RWPE2 (cell line): ENCODE data around the gene KPNB1.

Experiments
- ATAC-seq: fragments of 200-7000 bp; cut with Tn5 transposase; 3 replicates; pipeline ENCODE4 v1.9.1; 2021; ENCODE audit warnings: low read depth
- DNase-seq: peaks from one replicate; pipeline ENCODE4 v3.0.0-alpha.2; 2020; ENCODE audit warnings: low spot score
- H3K27ac ChIP-seq: fragments of 450-650 bp; 2 replicates; pipeline ENCODE4 v1.5.1; 2017; ENCODE audit warnings: mild to moderate bottlenecking; ENCODE audit not compliant: poor library complexity, severe bottlenecking
- H3K27me3 ChIP-seq: fragments of 250-450 bp; sonication (Bioruptor Pico); 2 replicates; pipeline ENCODE4 v1.5.1; 2021; ENCODE audit warnings: mild to moderate bottlenecking, moderate library complexity; ENCODE audit not compliant: insufficient read depth, poor library complexity, severe bottlenecking
- H3K36me3 ChIP-seq: fragments of 250-450 bp; sonication (Bioruptor Pico); 2 replicates; pipeline ENCODE4 v1.5.1; 2020; ENCODE audit warnings: low read depth, mild to moderate bottlenecking, moderate library complexity
- H3K4me1 ChIP-seq: fragments of 250-450 bp; sonication (Bioruptor Pico); 2 replicates; pipeline ENCODE4 v1.5.1; 2021; ENCODE audit warnings: mild to moderate bottlenecking, moderate library complexity; ENCODE audit not compliant: insufficient read depth, poor library complexity, severe bottlenecking
- H3K4me3 ChIP-seq: fragments of 250-450 bp; sonication (Bioruptor Pico); 2 replicates; pipeline ENCODE4 v1.5.1; 2021; ENCODE audit warnings: mild to moderate bottlenecking, moderate library complexity; ENCODE audit not compliant: severe bottlenecking
- H3K9me3 ChIP-seq: fragments of 250-450 bp; sonication (Bioruptor Pico); 2 replicates; pipeline ENCODE4 v1.5.1; 2021; ENCODE audit warnings: mild to moderate bottlenecking, moderate library complexity; ENCODE audit not compliant: severe bottlenecking
- TF ChIP-seq, protein P1 (sequence below): fragments of 450-650 bp; IDR thresholded peaks from one replicate; pipeline ENCODE4 v1.5.1; 2017; ENCODE audit warnings: mild to moderate bottlenecking, moderate library complexity; ENCODE audit not compliant: poor library complexity, severe bottlenecking

Gene KPNB1

DNA sequence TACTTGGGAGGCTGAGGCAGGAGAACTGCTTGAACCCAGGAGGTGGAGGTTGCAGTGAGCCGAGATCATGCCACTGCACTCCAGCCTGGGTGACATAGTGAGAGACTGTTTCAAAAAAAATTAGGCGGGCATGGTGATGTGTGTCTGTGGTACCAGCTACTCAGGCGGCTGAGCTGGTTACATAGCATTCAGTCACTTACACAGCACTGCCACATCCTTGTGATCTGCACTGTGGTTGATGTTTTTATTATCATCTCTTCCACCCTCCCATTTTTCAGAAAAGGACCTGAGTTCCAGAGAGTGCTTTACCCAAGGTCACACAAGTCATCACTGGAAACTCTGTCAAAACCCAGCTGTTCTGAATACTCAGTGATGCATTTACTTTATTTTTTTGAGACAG, 14.8 kb upstream of the KPNB1 start:
- no peak for ATAC-seq

DNA sequence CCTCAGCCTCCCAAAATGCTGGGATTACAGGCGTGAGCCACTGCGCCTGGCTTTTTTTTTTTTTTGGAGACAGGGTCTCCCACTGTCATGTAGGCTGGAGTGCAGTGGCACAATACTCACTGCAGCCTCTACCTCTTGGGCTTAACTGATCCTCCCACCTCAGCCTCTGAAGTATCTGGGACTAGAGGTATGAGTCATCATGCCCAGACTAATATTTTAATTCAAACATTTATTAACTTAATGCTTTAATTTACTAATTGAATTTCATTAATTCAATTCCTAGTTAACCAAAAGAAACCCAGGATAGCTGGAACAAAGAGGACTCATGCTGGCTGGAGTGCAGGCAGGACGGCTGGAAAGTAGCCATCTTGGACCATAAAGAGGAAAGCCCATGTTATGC, 14.0 kb upstream of the KPNB1 start:
- H3K9me3 ChIP-seq, result no peaks in the 10 kb centered on the region
- TF ChIP-seq, protein P1, sequence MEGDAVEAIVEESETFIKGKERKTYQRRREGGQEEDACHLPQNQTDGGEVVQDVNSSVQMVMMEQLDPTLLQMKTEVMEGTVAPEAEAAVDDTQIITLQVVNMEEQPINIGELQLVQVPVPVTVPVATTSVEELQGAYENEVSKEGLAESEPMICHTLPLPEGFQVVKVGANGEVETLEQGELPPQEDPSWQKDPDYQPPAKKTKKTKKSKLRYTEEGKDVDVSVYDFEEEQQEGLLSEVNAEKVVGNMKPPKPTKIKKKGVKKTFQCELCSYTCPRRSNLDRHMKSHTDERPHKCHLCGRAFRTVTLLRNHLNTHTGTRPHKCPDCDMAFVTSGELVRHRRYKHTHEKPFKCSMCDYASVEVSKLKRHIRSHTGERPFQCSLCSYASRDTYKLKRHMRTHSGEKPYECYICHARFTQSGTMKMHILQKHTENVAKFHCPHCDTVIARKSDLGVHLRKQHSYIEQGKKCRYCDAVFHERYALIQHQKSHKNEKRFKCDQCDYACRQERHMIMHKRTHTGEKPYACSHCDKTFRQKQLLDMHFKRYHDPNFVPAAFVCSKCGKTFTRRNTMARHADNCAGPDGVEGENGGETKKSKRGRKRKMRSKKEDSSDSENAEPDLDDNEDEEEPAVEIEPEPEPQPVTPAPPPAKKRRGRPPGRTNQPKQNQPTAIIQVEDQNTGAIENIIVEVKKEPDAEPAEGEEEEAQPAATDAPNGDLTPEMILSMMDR, result no peak
- no peak overlapping the region for H3K4me3 ChIP-seq
- H3K27ac ChIP-seq, result no peak overlapping the region
- peaks cover 8% of the 10 kb centered on the region for H3K4me1 ChIP-seq
- 0 out of 2 replicates have a peak, but pooled peaks cover 4% of the 10 kb centered on the region for H3K36me3 ChIP-seq
- ATAC-seq, result no peak
- DNase-seq, result no peak
- H3K27me3 ChIP-seq, result no peaks in the 10 kb centered on the region

More for the DNA sequence above, 14.8 kb upstream of the KPNB1 start:
- no peak overlapping the region for H3K27ac ChIP-seq
- peaks cover 8% of the 10 kb centered on the region for H3K4me1 ChIP-seq
- 0 out of 2 replicates have a peak, but pooled peaks cover 4% of the 10 kb centered on the region for H3K36me3 ChIP-seq
- no peak for DNase-seq
- TF ChIP-seq, protein P1, result no peak
- no peak overlapping the region for H3K4me3 ChIP-seq
- no peaks in the 10 kb centered on the region for H3K27me3 ChIP-seq
- H3K9me3 ChIP-seq, result no peaks in the 10 kb centered on the region

DNA sequence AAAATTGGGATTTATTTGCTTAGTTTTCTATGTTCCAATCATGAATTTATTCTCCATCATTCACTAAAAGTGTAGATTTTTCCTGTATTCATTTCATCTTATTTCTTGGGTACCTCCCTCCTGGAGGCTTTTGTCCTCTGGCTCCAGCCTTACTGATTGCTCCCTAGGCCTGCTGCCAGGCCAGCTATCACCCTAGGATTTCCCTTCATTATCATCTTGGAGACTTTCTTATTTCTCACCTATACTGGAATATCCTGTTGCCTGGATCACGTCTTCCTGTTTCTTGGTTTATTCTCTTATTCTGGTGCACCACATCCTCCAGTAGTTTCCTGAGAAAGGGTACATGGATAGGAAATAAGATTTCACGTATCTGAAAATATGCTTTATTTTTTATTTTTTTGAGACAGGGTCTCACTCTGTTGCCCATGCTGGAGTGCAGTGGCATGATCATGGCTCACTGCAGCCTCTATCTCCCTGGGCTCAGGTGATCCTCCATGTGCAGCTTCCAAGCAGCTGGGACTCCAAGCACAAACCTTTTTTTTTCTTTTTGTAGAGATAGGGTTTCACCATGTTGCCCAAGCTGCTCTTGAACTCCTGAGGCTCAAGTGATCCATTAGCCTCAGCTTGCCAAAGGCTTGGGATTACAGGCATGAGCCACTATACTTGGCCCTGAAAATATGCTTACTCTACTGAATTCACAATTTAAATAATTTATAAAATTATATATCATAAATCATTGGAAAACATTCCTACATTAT, 13.3 kb upstream of the KPNB1 start:
- H3K27ac ChIP-seq, result no peak overlapping the region
- DNase-seq, result no peak
- TF ChIP-seq, protein P1, result no peak
- 0 out of 2 replicates have a peak, but pooled peaks cover 4% of the 10 kb centered on the region for H3K36me3 ChIP-seq
- H3K9me3 ChIP-seq, result no peaks in the 10 kb centered on the region
- H3K4me3 ChIP-seq, result no peak overlapping the region
- peaks cover 8% of the 10 kb centered on the region for H3K4me1 ChIP-seq
- H3K27me3 ChIP-seq, result no peaks in the 10 kb centered on the region
- ATAC-seq, result no peak

DNA sequence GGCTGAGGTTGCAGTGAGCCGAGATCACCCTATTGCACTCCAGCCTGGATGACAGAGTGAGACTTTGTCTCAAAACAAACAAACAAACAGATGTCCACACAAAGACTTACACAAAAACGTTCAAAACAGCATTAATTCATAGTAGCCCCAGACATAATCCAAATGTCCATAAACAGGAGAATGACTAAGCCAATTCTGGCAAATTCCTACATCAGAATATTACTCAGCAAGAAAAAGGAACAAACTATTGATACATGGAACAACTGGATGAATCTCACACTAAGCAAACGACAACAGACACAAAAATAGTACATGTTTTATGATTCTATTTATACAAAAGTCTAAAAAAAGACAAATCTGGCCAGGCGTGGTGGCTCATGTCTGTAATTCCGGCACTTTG, 10.8 kb upstream of the KPNB1 start:
- H3K9me3 ChIP-seq, result no peaks in the 10 kb centered on the region
- H3K27ac ChIP-seq, result no peak overlapping the region
- no peak for ATAC-seq
- no peak overlapping the region for H3K4me3 ChIP-seq
- no peak for DNase-seq
- TF ChIP-seq, protein P1, result no peak
- no peaks in the 10 kb centered on the region for H3K27me3 ChIP-seq
- peaks cover 7% of the 10 kb centered on the region for H3K4me1 ChIP-seq
- H3K36me3 ChIP-seq, result 0 out of 2 replicates have a peak, but pooled peaks cover 4% of the 10 kb centered on the region

DNA sequence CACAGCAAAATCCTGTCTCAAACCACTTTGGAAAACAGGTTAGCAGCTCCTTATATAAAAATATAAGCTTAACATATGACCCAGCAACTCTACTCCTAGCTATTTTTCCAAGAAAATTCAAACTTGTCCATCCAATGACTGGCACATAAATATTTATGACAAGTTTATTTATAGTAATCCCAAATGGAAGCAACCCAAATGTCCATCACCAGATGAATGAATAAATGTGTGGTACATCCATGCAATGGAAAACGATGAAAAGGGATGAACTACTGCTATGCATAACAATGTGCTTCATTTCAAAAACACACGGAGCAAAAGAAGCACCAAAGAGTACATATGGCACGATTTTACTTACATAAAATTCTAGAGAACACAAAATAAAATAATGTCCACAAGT, 9.6 kb upstream of the KPNB1 start:
- H3K36me3 ChIP-seq, result 0 out of 2 replicates have a peak, but pooled peaks cover 4% of the 10 kb centered on the region
- DNase-seq, result no peak
- H3K27ac ChIP-seq, result no peak overlapping the region
- no peaks in the 10 kb centered on the region for H3K9me3 ChIP-seq
- H3K4me3 ChIP-seq, result no peak overlapping the region
- no peak for ATAC-seq
- no peaks in the 10 kb centered on the region for H3K4me1 ChIP-seq
- TF ChIP-seq, protein P1, result no peak
- H3K27me3 ChIP-seq, result no peaks in the 10 kb centered on the region
